Measurements from ENCODE around the gene ATP11A.
"Not testable (repeated sequence)": the region's sequence is repeated elsewhere in the genome, so short reads cannot be mapped to it uniquely, and the experiment has no call there.

Gene ATP11A

GRCh38 chr13:112865478-112865877 is 175.6 kb downstream of the ATP11A start:
- not testable (repeated sequence) for DNase-seq (ENCODE audit: low spot score)

- no peak for DNase-seq (ENCODE audit: low spot score)
These were observed 177.5 kb downstream of the ATP11A start for GRCh38 chr13:112867301-112867711.

GRCh38 chr13:112868308-112868707 is 178.5 kb downstream of the ATP11A start:
- DNase-seq (ENCODE audit: low spot score): no peak

GRCh38 chr13:112869202-112870050 is 179.6 kb downstream of the ATP11A start:
- DNase-seq (ENCODE audit: low spot score): no peak

- DNase-seq (ENCODE audit: low spot score): no peak
These were observed 180.2 kb downstream of the ATP11A start for GRCh38 chr13:112870051-112870331.

GRCh38 chr13:112870737-112871287 is 181.0 kb downstream of the ATP11A start:
- no peak for DNase-seq (ENCODE audit: low spot score)

GRCh38 chr13:112871742-112872141 is 181.9 kb downstream of the ATP11A start:
- DNase-seq (ENCODE audit: low spot score): no peak

GRCh38 chr13:112872657-112873631 is 183.1 kb downstream of the ATP11A start:
- not testable (repeated sequence) for DNase-seq (ENCODE audit: low spot score)

GRCh38 chr13:112873851-112874750 is 184.3 kb downstream of the ATP11A start:
- DNase-seq (ENCODE audit: low spot score): peak; percentile 92

- DNase-seq (ENCODE audit: low spot score): no peak
These were observed 185.0 kb downstream of the ATP11A start for GRCh38 chr13:112874751-112875300.

GRCh38 chr13:112875627-112876026 is 185.8 kb downstream of the ATP11A start:
- no peak for DNase-seq (ENCODE audit: low spot score)

GRCh38 chr13:112876305-112877000 is 186.6 kb downstream of the ATP11A start:
- DNase-seq (ENCODE audit: low spot score): no peak

GRCh38 chr13:112877066-112877465 is 187.2 kb downstream of the ATP11A start:
- DNase-seq (ENCODE audit: low spot score): no peak

- no peak for DNase-seq (ENCODE audit: low spot score)
These were observed 187.7 kb downstream of the ATP11A start for GRCh38 chr13:112877539-112877938.

GRCh38 chr13:112877976-112878955 is 188.4 kb downstream of the ATP11A start:
- no peak for DNase-seq (ENCODE audit: low spot score)

GRCh38 chr13:112879283-112879833 is 189.5 kb downstream of the ATP11A start:
- no peak for DNase-seq (ENCODE audit: low spot score)

GRCh38 chr13:112880221-112880641 is 190.4 kb downstream of the ATP11A start:
- no peak for DNase-seq (ENCODE audit: low spot score)

- DNase-seq (ENCODE audit: low spot score): no peak
These were observed 191.2 kb downstream of the ATP11A start for GRCh38 chr13:112880976-112881540.
